Measurements from ENCODE around the gene KIRREL2. TPM values are rescaled to one million over a fixed set of nuclear protein-coding genes. Genes with fewer than 3 reads are reported as not detected.

The KIRREL2 gene
- polyA plus RNA-seq, 3 donors: 8.8 to 10.4 (median 9.3) TPM

DNA sequence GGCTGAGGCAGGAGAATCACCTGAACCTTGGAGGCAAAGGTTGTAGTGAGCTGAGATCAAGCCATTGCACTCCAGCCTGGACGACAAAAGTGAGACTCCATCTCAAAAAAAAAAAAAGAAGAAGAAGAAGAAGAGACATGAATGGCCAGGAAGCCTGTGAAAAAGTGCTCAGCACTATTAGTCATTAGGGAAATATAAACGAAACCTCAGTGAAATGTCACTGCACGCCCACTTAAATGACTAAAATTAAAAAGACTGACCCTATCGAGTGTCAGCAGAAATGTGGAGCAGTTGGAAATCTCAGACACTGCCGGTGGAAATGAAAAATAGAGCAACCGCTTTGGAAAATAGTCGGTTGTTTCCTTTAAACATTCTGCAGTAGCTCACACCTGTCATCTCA, 56.9 kb downstream of the KIRREL2 start:
- no peak for DNase-seq (ENCODE audit: low read depth in 3 of 3, low spot score in 2 of 3)

DNA sequence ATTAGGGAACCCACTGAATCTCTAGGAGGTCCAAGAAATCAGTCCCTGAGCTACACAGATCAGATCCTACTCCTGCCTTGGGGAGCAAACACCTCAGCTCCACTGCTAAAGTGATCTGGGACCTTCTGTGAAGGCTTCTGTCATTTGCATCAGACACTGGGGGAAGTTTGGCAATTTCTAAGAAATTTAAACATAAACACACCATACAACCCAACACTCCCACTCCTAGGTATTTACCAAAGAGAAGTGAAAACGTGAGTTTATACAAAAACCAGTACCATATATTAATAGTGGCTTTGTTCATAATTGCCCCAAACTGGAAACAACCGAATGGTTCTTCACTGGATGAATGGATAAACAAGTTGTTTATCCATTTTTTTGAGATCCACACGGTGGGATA, 58.7 kb downstream of the KIRREL2 start:
- no peak for DNase-seq (ENCODE audit: low read depth in 3 of 3, low spot score in 2 of 3)

Other genes with a start within 250 kb of the KIRREL2 start
- gene HAUS5, start 244.2 kb upstream of the KIRREL2 start, polyA plus RNA-seq (ENCODE audit: insufficient read length in 3 of 3): 10 to 100 TPM; 19.9 to 21.4 (median 21.4) TPM
- gene RBM42, start 227.9 kb upstream of the KIRREL2 start, polyA plus RNA-seq (ENCODE audit: insufficient read length in 3 of 3): 10 to 100 TPM; 54.6 to 65.5 (median 55.0) TPM
- 1 to 10 TPM in 1 of 3 donors, under 1 TPM in 2; 0.74 to 1.3 (median 0.75) TPM for gene ETV2, start 215.2 kb upstream of the KIRREL2 start, polyA plus RNA-seq (ENCODE audit: insufficient read length in 3 of 3)
- gene COX6B1, start 208.6 kb upstream of the KIRREL2 start, polyA plus RNA-seq (ENCODE audit: insufficient read length in 3 of 3): 100 to 1,000 TPM; 394 to 408 (median 402) TPM
- 10 to 100 TPM in 2 of 3 donors, under 1 TPM in 1; 0.12 to 18.6 (median 13.4) TPM for gene UPK1A, start 190.4 kb upstream of the KIRREL2 start, polyA plus RNA-seq (ENCODE audit: insufficient read length in 3 of 3)
- gene ZBTB32, start 152.4 kb upstream of the KIRREL2 start, polyA plus RNA-seq (ENCODE audit: insufficient read length in 3 of 3): under 1 TPM in 2 of 3 donors, not detected in 1; 0.25 to 0.37 TPM
- gene KMT2B, start 138.9 kb upstream of the KIRREL2 start, polyA plus RNA-seq (ENCODE audit: insufficient read length in 3 of 3): 10 to 100 TPM; 24.8 to 26.6 (median 25.4) TPM
- 1 to 10 TPM; 1.8 to 2.7 (median 2.7) TPM for gene IGFLR1, start 114.5 kb upstream of the KIRREL2 start, polyA plus RNA-seq (ENCODE audit: insufficient read length in 3 of 3)
- 10 to 100 TPM; 15.2 to 20.9 (median 17.2) TPM for gene U2AF1L4, start 111.5 kb upstream of the KIRREL2 start, polyA plus RNA-seq (ENCODE audit: insufficient read length in 3 of 3)
- gene PSENEN, start 111.3 kb upstream of the KIRREL2 start, polyA plus RNA-seq (ENCODE audit: insufficient read length in 3 of 3): 10 to 100 TPM; 55.6 to 62.0 (median 59.6) TPM
- 10 to 100 TPM; 11.3 to 11.7 (median 11.6) TPM for gene LIN37, start 108.3 kb upstream of the KIRREL2 start, polyA plus RNA-seq (ENCODE audit: insufficient read length in 3 of 3)
- gene HSPB6, start 99.9 kb upstream of the KIRREL2 start, polyA plus RNA-seq (ENCODE audit: insufficient read length in 3 of 3): 10 to 100 TPM; 17.5 to 21.5 (median 18.7) TPM
- gene PROSER3, start 98.7 kb upstream of the KIRREL2 start, polyA plus RNA-seq (ENCODE audit: insufficient read length in 3 of 3): 10 to 100 TPM; 12.9 to 14.7 (median 14.5) TPM
- gene ARHGAP33, start 81.3 kb upstream of the KIRREL2 start, polyA plus RNA-seq (ENCODE audit: insufficient read length in 3 of 3): 10 to 100 TPM; 11.0 to 16.1 (median 12.5) TPM
- 10 to 100 TPM; 21.0 to 30.4 (median 24.1) TPM for gene PRODH2, start 44.1 kb upstream of the KIRREL2 start, polyA plus RNA-seq (ENCODE audit: insufficient read length in 3 of 3)
- 100 to 1,000 TPM; 111 to 126 (median 124) TPM for gene NPHS1, start 4.4 kb upstream of the KIRREL2 start, polyA plus RNA-seq (ENCODE audit: insufficient read length in 3 of 3)
- gene APLP1, start 11.7 kb downstream of the KIRREL2 start, polyA plus RNA-seq (ENCODE audit: insufficient read length in 3 of 3): 10 to 100 TPM; 17.7 to 25.0 (median 23.4) TPM
- 1 to 10 TPM; 2.0 to 2.6 (median 2.2) TPM for gene NFKBID, start 43.6 kb downstream of the KIRREL2 start, polyA plus RNA-seq (ENCODE audit: insufficient read length in 3 of 3)
- 1 to 10 TPM; 2.7 to 3.2 (median 2.8) TPM for gene HCST, start 45.6 kb downstream of the KIRREL2 start, polyA plus RNA-seq (ENCODE audit: insufficient read length in 3 of 3)
- gene TYROBP, start 51.4 kb downstream of the KIRREL2 start, polyA plus RNA-seq (ENCODE audit: insufficient read length in 3 of 3): 10 to 100 TPM in 2 of 3 donors, 1 to 10 TPM in 1; 6.3 to 10.5 (median 10.3) TPM
- gene LRFN3, start 79.5 kb downstream of the KIRREL2 start, polyA plus RNA-seq (ENCODE audit: insufficient read length in 3 of 3): 1 to 10 TPM; 7.1 to 8.3 (median 7.4) TPM
- gene SDHAF1, start 138.3 kb downstream of the KIRREL2 start, polyA plus RNA-seq (ENCODE audit: insufficient read length in 3 of 3): 10 to 100 TPM; 11.2 to 12.0 (median 11.7) TPM
- gene SYNE4, start 151.9 kb downstream of the KIRREL2 start, polyA plus RNA-seq (ENCODE audit: insufficient read length in 3 of 3): 10 to 100 TPM in 1 of 3 donors, 1 to 10 TPM in 2; 9.8 to 10.1 (median 9.9) TPM
- 10 to 100 TPM; 13.7 to 15.9 (median 15.5) TPM for gene ALKBH6, start 157.3 kb downstream of the KIRREL2 start, polyA plus RNA-seq (ENCODE audit: insufficient read length in 3 of 3)
- 10 to 100 TPM; 47.2 to 49.8 (median 48.5) TPM for gene CLIP3, start 176.0 kb downstream of the KIRREL2 start, polyA plus RNA-seq (ENCODE audit: insufficient read length in 3 of 3)
- gene THAP8, start 197.4 kb downstream of the KIRREL2 start, polyA plus RNA-seq (ENCODE audit: insufficient read length in 3 of 3): 10 to 100 TPM in 1 of 3 donors, 1 to 10 TPM in 2; 8.7 to 10.8 (median 9.3) TPM
- 1 to 10 TPM; 4.0 to 4.7 (median 4.1) TPM for gene WDR62, start 198.0 kb downstream of the KIRREL2 start, polyA plus RNA-seq (ENCODE audit: insufficient read length in 3 of 3)